Nephron progenitor cell (in vitro differentiated cells): ENCODE data around the gene LPA.
A peak's percentile ranks its signal among the peaks of the same experiment; 100 is the strongest.

Source experiments
- DNase-seq: peaks from one replicate; pipeline ENCODE4 v3.0.0; 2021
- H3K27ac Mint-ChIP-seq: 2 replicates; pipeline ENCODE4 v1.8.0; 2021; ENCODE audit warnings: mild to moderate bottlenecking, moderate library complexity, mixed read lengths
- H3K27me3 Mint-ChIP-seq: 2 replicates; pipeline ENCODE4 v1.8.0; 2021; ENCODE audit warnings: mild to moderate bottlenecking, low read depth, mixed read lengths; ENCODE audit not compliant: poor library complexity
- H3K36me3 Mint-ChIP-seq: 2 replicates; pipeline ENCODE4 v1.8.0; 2021; ENCODE audit warnings: low read depth, mixed read lengths
- H3K4me1 Mint-ChIP-seq: 2 replicates; pipeline ENCODE4 v1.8.0; 2021; ENCODE audit warnings: mixed read lengths
- H3K4me3 Mint-ChIP-seq: 2 replicates; pipeline ENCODE4 v1.8.0; 2021; ENCODE audit warnings: mild to moderate bottlenecking, moderate library complexity, mixed read lengths
- H3K9me3 Mint-ChIP-seq: 2 replicates; pipeline ENCODE4 v1.8.0; 2021; ENCODE audit warnings: mild to moderate bottlenecking, moderate library complexity, mixed read lengths
- CTCF ChIP-seq: fragments of 200-600 bp; sonication (generic); IDR thresholded peaks from 2 replicates; pipeline ENCODE4 v1.5.0; 2021; ENCODE audit warnings: antibody characterized with exemption

The LPA gene

DNA sequence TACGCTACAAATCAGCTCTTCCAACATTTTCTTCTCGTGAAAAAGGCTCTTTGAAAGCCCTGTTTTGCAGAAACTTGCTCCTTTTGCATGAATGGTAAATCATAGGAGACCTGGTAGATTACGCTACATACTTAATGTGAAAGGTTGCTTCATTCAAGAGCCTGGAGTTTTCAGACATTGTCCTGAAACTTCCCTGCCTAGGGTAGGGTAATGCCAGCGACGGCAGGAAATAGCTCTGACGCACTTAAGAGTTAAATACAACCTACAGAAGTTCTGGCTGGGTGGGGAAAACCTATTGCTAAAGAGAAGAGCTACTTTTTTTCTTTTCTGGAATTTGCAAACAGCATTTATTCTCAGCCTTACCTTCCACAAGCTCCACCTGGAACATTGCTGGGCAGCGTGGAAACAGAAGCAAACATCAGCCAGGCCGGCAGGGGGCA, 144.5 kb downstream of the LPA start:
- H3K4me3 Mint-ChIP-seq: peak overlapping the region; percentile 95
- H3K27ac Mint-ChIP-seq: no peak overlapping the region

DNA sequence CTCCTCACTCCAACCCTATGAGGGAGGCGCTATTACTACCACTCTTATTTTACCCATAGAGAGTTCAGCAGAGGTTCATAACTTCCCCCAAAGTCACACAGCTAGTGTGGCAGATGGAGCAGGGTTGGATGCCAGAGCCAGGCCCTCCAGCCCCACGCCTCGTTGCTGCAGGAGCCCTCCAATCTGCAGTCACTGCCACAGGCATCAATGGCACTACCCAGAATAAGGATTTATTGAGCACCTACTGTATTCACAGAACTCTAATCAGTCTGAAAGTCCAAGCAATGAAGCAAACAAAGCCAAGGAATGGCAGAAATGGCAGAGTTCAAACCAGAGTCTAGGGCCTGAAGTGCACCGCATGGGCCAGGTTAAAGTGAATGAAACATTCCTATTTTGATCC, 144.9 kb downstream of the LPA start:
- Mint-ChIP-seq H3K36me3 (peaks cover 5% of the 10 kb centered on the region), H3K27me3 (peaks cover 7% of the 10 kb centered on the region), H3K4me3 (peak overlapping the region; percentile 95), H3K27ac (no peak overlapping the region), H3K9me3 (peaks cover 32% of the 10 kb centered on the region), H3K4me1 (peaks cover 9% of the 10 kb centered on the region)
- TF ChIP-seq CTCF: no peak
- DNase-seq: no peak

More for the DNA sequence above, 144.5 kb downstream of the LPA start:
- H3K9me3 Mint-ChIP-seq: peaks cover 27% of the 10 kb centered on the region
- DNase-seq: no peak
- peak; percentile 94 for TF ChIP-seq CTCF
- H3K36me3 Mint-ChIP-seq: peaks cover 5% of the 10 kb centered on the region
- H3K4me1 Mint-ChIP-seq: peaks cover 9% of the 10 kb centered on the region
- peaks cover 10% of the 10 kb centered on the region for H3K27me3 Mint-ChIP-seq

DNA sequence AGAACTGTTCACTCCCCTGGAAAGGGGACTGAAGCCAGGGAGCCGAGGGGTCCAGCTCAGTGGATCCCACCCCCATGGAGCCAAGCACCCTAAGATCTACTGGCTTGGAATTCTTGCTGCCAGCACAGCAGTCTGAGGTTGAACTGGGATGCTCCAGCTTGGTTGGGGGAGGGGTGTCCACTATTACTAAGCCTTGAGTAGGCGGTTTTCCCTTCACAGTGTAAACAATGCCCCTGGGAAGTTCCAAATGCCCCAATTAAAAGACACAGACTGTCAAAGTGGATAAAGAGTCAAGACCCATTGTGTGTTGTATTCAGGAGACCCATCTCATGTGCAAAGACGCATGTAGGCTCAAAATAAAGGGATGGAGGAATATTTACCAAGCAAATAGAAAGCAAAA, 150.2 kb downstream of the LPA start:
- peaks cover 5% of the 10 kb centered on the region for H3K27me3 Mint-ChIP-seq
- no peak overlapping the region for H3K4me3 Mint-ChIP-seq
- peaks cover 5% of the 10 kb centered on the region for H3K36me3 Mint-ChIP-seq
- no peak for DNase-seq
- peaks cover 42% of the 10 kb centered on the region for H3K9me3 Mint-ChIP-seq
- no peak overlapping the region for H3K27ac Mint-ChIP-seq
- no peak for TF ChIP-seq CTCF
- H3K4me1 Mint-ChIP-seq: no peaks in the 10 kb centered on the region

GRCh38 chr6:160510976-160511617, 153.0 kb downstream of the LPA start:
- H3K4me1 Mint-ChIP-seq: no peaks in the 10 kb centered on the region
- TF ChIP-seq CTCF: no peak
- no peak for DNase-seq
- H3K27ac Mint-ChIP-seq: no peak overlapping the region
- peaks cover 34% of the 10 kb centered on the region for H3K9me3 Mint-ChIP-seq
- no peak overlapping the region for H3K4me3 Mint-ChIP-seq
- H3K27me3 Mint-ChIP-seq: peaks cover 7% of the 10 kb centered on the region
- peaks cover 3% of the 10 kb centered on the region for H3K36me3 Mint-ChIP-seq

DNA sequence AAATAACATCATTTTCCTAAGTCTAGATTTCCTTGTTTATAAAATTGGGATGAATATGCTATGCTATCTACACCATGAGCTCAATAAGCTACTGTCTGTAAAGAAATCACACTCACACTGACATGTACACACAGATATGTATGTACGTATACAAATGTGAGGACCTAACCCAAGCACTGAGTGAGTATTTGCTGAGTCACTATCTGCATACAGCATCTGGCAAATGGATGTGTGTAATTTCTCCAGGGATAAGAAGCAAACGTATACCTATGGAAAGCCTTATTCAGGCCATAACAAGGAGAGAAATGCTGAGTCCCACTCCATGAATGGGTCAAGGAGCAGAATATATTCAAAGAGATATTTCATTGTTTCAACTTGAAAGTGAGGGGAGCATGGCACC, 153.9 kb downstream of the LPA start:
- H3K27me3 Mint-ChIP-seq: peaks cover 7% of the 10 kb centered on the region
- no peak overlapping the region for H3K27ac Mint-ChIP-seq
- H3K4me3 Mint-ChIP-seq: no peak overlapping the region
- TF ChIP-seq CTCF: no peak
- H3K9me3 Mint-ChIP-seq: peaks cover 29% of the 10 kb centered on the region
- no peak for DNase-seq
- no peaks in the 10 kb centered on the region for H3K4me1 Mint-ChIP-seq
- H3K36me3 Mint-ChIP-seq: no peaks in the 10 kb centered on the region

- H3K36me3 Mint-ChIP-seq: no peaks in the 10 kb centered on the region
- DNase-seq: no peak
- no peaks in the 10 kb centered on the region for H3K4me1 Mint-ChIP-seq
- no peak for TF ChIP-seq CTCF
- no peak overlapping the region for H3K4me3 Mint-ChIP-seq
- peaks cover 3% of the 10 kb centered on the region for H3K27me3 Mint-ChIP-seq
- peaks cover 29% of the 10 kb centered on the region for H3K9me3 Mint-ChIP-seq
- H3K27ac Mint-ChIP-seq: no peak overlapping the region
These were observed 154.5 kb downstream of the LPA start for GRCh38 chr6:160509610-160510009.
